B cell (primary cell): ENCODE measurements around the gene CUEDC2. TPM values are rescaled to one million over a fixed set of nuclear protein-coding genes. Genes with fewer than 3 reads are reported as not detected.
A peak's percentile ranks its signal among the peaks of the same experiment; 100 is the strongest.

Source experiments
- ATAC-seq: fragments of 200-7000 bp; cut with Tn5 transposase; one replicate; pipeline ENCODE4 v1.10.0; 2021; ENCODE audit warnings: low read depth, mild to moderate bottlenecking, moderate number of reproducible peaks, moderate library complexity
- CTCF ChIA-PET: fragments of 350-600 bp; sonication (Branson Sonifier 250); formaldehyde crosslinking; loops from one replicate; lab custom pipeline; 2021; ENCODE audit warnings: antibody characterized with exemption, inconsistent platforms; lab: Charles Lee
- POLR2A ChIA-PET: fragments of 350-600 bp; sonication (Branson Sonifier 250); formaldehyde crosslinking; loops from one replicate; lab custom pipeline; 2021; ENCODE audit warnings: antibody characterized with exemption; lab: Charles Lee
- DNase-seq: peaks from one replicate; pipeline ENCODE4 v3.0.0; 2013
- H2AFZ ChIP-seq: 2 replicates; pipeline ENCODE4 v1.6.1; 2012; ENCODE audit warnings: mild to moderate bottlenecking, low read depth, low read length; ENCODE audit not compliant: insufficient read depth, poor library complexity, severe bottlenecking
- H3K27ac ChIP-seq, 2 donors: 1 replicate in 1 of 2; 2 replicates in 1 of 2; pipeline ENCODE4 v1.5.1; 2012 to 2013; ENCODE audit warnings: low read length in 2 of 2, mild to moderate bottlenecking in 2 of 2, moderate library complexity in 1 of 2
- H3K27me3 ChIP-seq, 4 experiments: fragments of 200-600 bp in 1 of 4; sonication (generic) in 1 of 4; replicated peaks in 1 of 4; 1 replicate in 2 of 4; 2 replicates in 2 of 4; pipeline versions ENCODE4 v1.6.1 to v1.7.0; 2013 to 2016; ENCODE audit warnings: low read length in 3 of 4, mild to moderate bottlenecking in 2 of 4, mixed read lengths in 1 of 4, moderate library complexity in 1 of 4; ENCODE audit not compliant: insufficient read depth in 4 of 4, control insufficient read depth in 3 of 4; ENCODE audit errors: control extremely low read depth in 1 of 4
- H3K36me3 ChIP-seq, 2 experiments: replicated peaks in 1 of 2; 1 replicate in 1 of 2; 2 replicates in 1 of 2; pipeline versions ENCODE4 v1.6.1 to v1.7.1; 2013; ENCODE audit warnings: low read length in 1 of 2; ENCODE audit not compliant: insufficient read depth in 2 of 2, control insufficient read depth in 1 of 2; ENCODE audit errors: control extremely low read depth in 1 of 2, extremely low read depth in 1 of 2
- H3K4me1 ChIP-seq, 2 donors: fragments of 200-600 bp in 1 of 2; sonication (generic) in 1 of 2; 1 replicate in 1 of 2; 2 replicates in 1 of 2; pipeline versions ENCODE4 v1.5.1 to v1.6.1; 2013 to 2017; ENCODE audit warnings: low read length in 2 of 2; ENCODE audit not compliant: control insufficient read depth in 2 of 2, insufficient read depth in 2 of 2
- H3K4me2 ChIP-seq: replicated peaks from 2 replicates; pipeline ENCODE3; 2012; ENCODE audit warnings: mild to moderate bottlenecking, low read depth, low read length; ENCODE audit not compliant: poor library complexity, severe bottlenecking
- H3K4me3 ChIP-seq, 5 experiments: fragments of 200-600 bp in 1 of 5; sonication (generic) in 1 of 5; 1 replicate in 3 of 5; 2 replicates in 2 of 5; pipeline versions ENCODE4 v1.5.1 to v1.7.0; 2011 to 2016; ENCODE audit warnings: low read length in 4 of 5, mild to moderate bottlenecking in 4 of 5, low read depth in 2 of 5, control low read depth in 1 of 5, moderate library complexity in 1 of 5; ENCODE audit not compliant: insufficient read depth in 1 of 5; ENCODE audit errors: control extremely low read depth in 1 of 5, extremely low read depth in 1 of 5
- H3K79me2 ChIP-seq: fragments of 200-600 bp; sonication (generic); one replicate; pipeline ENCODE4 v1.6.0; 2016; ENCODE audit warnings: low read length; ENCODE audit not compliant: control insufficient read depth, insufficient read depth
- H3K9ac ChIP-seq: fragments of 200-600 bp; sonication (generic); 2 replicates; pipeline ENCODE4 v1.6.1; 2017; ENCODE audit warnings: mild to moderate bottlenecking, low read length, moderate library complexity
- H3K9me3 ChIP-seq, 3 donors: one replicate each; pipeline versions ENCODE4 v1.6.1 to v1.7.1; 2013; ENCODE audit warnings: low read length in 2 of 3; ENCODE audit not compliant: control insufficient read depth in 2 of 3, insufficient read depth in 1 of 3; ENCODE audit errors: control extremely low read depth in 1 of 3
- H4K20me1 ChIP-seq: 2 replicates; pipeline ENCODE4 v1.6.0; 2012; ENCODE audit warnings: mild to moderate bottlenecking, low read length; ENCODE audit not compliant: insufficient read depth, control insufficient read depth, poor library complexity, severe bottlenecking
- H3K27ac Mint-ChIP-seq: one replicate; pipeline ENCODE4 v1.8.0; 2021; ENCODE audit warnings: mixed read lengths
- H3K27me3 Mint-ChIP-seq: one replicate; pipeline ENCODE4 v1.8.0; 2021; ENCODE audit warnings: mixed read lengths
- H3K4me1 Mint-ChIP-seq: one replicate; pipeline ENCODE4 v1.8.0; 2021; ENCODE audit warnings: mixed read lengths
- H3K4me3 Mint-ChIP-seq: one replicate; pipeline ENCODE4 v1.8.0; 2021; ENCODE audit warnings: mixed read lengths
- H3K9me3 Mint-ChIP-seq: one replicate; pipeline ENCODE4 v1.8.0; 2022; ENCODE audit warnings: mixed read lengths; ENCODE audit not compliant: insufficient read depth
- CTCF ChIP-seq: fragments of 200-600 bp; IDR thresholded peaks from one replicate; pipeline ENCODE4 v1.8.0; 2022; ENCODE audit warnings: antibody characterized with exemption, mild to moderate bottlenecking
- EZH2 ChIP-seq: IDR thresholded peaks from 2 replicates; pipeline ENCODE4 v1.6.1; 2012; ENCODE audit warnings: borderline replicate concordance, low read depth, mild to moderate bottlenecking, moderate library complexity, low read length; ENCODE audit not compliant: insufficient read depth, poor library complexity, severe bottlenecking
- WGBS: methylation state at CpG from one replicate; pipeline ENCODE4 v1.1.5; 2013; ENCODE audit warnings: missing lambda C conversion rate; ENCODE audit not compliant: insufficient coverage; 5-methylcytosine and 5-hydroxymethylcytosine counted together
- intact Hi-C: fragments of 100-400 bp; cut with micrococcal nuclease; formaldehyde crosslinking; loops from one replicate; pipeline ENCODE4 v1.10.0; 2022
- polyA plus RNA-seq: library from polyadenylated mRNA; depleted of rRNA; stranded (reverse); fragments of >200 nt; gene quantifications from 2 replicates; pipeline ENCODE4 v1.2.3, GENCODE V29; 2012
- total RNA-seq, 2 donors: library from RNA; stranded (reverse); fragments of 120-200 nt in 1 of 2; gene quantifications; 1 replicate in 1 of 2; 2 replicates in 1 of 2; pipeline versions ENCODE4 v1.2.3 to v1.2.4, GENCODE V29; 2013 to 2022

Gene CUEDC2
- total and polyA plus RNA-seq, 2 donors (not counting 1 experiment from before 2014, with no cell fraction given), result 35.6 to 49.4 TPM

DNA sequence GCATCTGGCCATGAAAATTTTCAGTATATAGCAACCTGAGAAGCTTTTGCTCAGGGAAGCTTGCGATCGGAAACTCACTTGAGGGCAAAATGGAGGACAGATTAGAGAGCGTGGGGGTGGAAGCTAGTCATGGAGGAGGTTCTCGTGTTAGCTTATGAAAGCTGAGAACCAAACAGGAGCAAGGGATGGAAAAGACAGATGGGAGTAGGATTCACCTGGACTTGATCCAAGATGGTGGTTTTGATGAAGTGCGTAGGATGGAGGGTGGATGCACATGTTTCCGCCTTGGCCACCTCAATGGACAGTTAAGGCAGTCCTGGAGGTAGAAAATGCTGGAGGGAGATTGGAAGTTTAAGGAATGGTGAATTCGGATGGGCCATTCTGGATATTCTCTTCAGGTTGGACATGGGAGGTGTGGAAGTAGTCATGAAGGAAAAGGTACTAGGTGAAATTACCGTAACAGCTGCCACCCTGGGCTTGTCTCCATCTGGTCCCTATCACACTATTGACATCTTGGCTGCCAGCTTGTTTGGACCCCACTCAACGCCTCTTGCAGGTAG lies 25.3 kb upstream of the CUEDC2 start:
- no peak for DNase-seq
- Histone ChIP-seq H3K27me3 (peaks cover 0 to 4% (median 0%) of the 10 kb centered on the region in 4 experiments), H3K27ac (no peak overlapping the region), H3K9me3 (no peaks in the 10 kb centered on the region), H3K79me2 (peaks cover 12% of the 10 kb centered on the region), H3K9ac (no peak overlapping the region), H4K20me1 (no peaks in the 10 kb centered on the region), H2AFZ (no peak overlapping the region), H3K4me1 (peaks cover 15 to 20% of the 10 kb centered on the region in 2 donors), H3K36me3 (peaks cover 0 to 19% of the 10 kb centered on the region in 2 experiments), H3K4me2 (no peak overlapping the region), H3K4me3 (no peak overlapping the region)
- no peaks in the 10 kb centered on the region for H3K9me3 Mint-ChIP-seq
- H3K4me3 Mint-ChIP-seq, result no peak overlapping the region
- no peak for ATAC-seq
- ChIA-PET CTCF (no interaction called here), POLR2A (no interaction called here)
- H3K27ac Mint-ChIP-seq, result peak overlapping the region; percentile 33
- H3K27me3 Mint-ChIP-seq, result no peaks in the 10 kb centered on the region
- WGBS, result 92% methylated on average over 7 of the region's 9 CpGs
- TF ChIP-seq CTCF (no peak), EZH2 (no peak)
- intact Hi-C loops, result no loop called here
- H3K4me1 Mint-ChIP-seq, result peaks cover 26% of the 10 kb centered on the region

DNA sequence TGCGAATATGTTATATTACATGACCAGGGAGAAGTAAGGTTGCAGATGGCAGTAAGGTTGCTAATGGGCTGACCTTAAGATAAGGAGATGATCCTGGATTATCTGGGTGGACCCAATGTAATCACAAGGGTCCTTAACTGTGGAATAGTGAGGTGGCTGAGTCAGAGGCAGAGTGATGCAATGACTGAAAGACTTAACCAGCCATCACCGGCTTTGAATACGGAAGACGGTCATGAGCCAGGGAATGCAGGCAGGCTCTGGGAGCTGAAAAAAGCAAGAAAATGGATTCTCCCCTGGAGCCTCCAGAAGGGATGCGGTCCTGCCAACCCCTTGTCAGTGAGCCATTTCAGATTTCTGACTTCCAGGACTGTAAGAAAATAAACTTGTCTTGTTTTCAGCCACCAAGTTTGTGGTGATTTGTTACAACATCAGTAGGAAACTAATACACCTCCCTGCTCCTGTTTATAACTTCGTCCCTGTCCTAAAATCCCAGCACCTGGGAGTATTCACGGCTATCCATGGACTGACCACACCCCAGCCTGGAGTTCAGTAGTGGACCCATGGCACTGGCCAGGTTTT lies 23.6 kb upstream of the CUEDC2 start:
- no peak overlapping the region for H3K4me3 ChIP-seq
- no peak overlapping the region for H3K27ac Mint-ChIP-seq
- no peaks in the 10 kb centered on the region for H3K27me3 ChIP-seq
- intact Hi-C loops, result no loop called here
- H3K4me3 Mint-ChIP-seq, result no peak overlapping the region
- H3K9me3 Mint-ChIP-seq, result no peaks in the 10 kb centered on the region
- H3K4me2 ChIP-seq, result no peak overlapping the region
- ATAC-seq, result no peak
- ChIA-PET POLR2A (no interaction called here), CTCF (interaction anchor here (0.8 kb wide), 1 partner anchor 63 kb away, joined by 3 read pairs; no protein-coding TSS in a partner anchor)
- H3K27ac ChIP-seq, result no peak overlapping the region
- DNase-seq, result no peak
- peaks cover 16% of the 10 kb centered on the region for H3K4me1 Mint-ChIP-seq
- H3K36me3 ChIP-seq, result peaks cover 0 to 20% of the 10 kb centered on the region in 2 experiments
- peaks cover 10% of the 10 kb centered on the region for H4K20me1 ChIP-seq
- TF ChIP-seq EZH2, result no peak
- TF ChIP-seq CTCF, result no peak
- no peaks in the 10 kb centered on the region for H3K9me3 ChIP-seq
- H3K4me1 ChIP-seq, result peaks cover 12% of the 10 kb centered on the region in 2 donors
- peaks cover 14% of the 10 kb centered on the region for H3K79me2 ChIP-seq
- H2AFZ ChIP-seq, result no peak overlapping the region
- H3K27me3 Mint-ChIP-seq, result no peaks in the 10 kb centered on the region
- no peak overlapping the region for H3K9ac ChIP-seq
- 97% methylated on average over 6 of the region's 7 CpGs for WGBS
